ENCODE data around the gene WNT7B. TPM values are rescaled to one million over a fixed set of nuclear protein-coding genes. Genes with fewer than 3 reads are reported as not detected.

WNT7B gene
- total RNA-seq, 1 experiment from 2014 or later = 0.33 TPM

- TF ChIP-seq ZBTB21 (CRISPR knock-in tag; IDR thresholded peaks at IDR 0.05; ENCODE audit: borderline replicate concordance) (no peak), E2F5 (CRISPR knock-in tag; IDR thresholded peaks at IDR 0.05) (no peak), ZNF263 (CRISPR knock-in tag; IDR thresholded peaks at IDR 0.05; ENCODE audit: low read depth) (no peak), IRF2 (CRISPR knock-in tag; IDR thresholded peaks at IDR 0.05; ENCODE audit: borderline replicate concordance, low read depth) (no peak), NFE2L1 (CRISPR knock-in tag; IDR thresholded peaks at IDR 0.05) (no peak), FOXP1 (CRISPR knock-in tag; IDR thresholded peaks at IDR 0.05; ENCODE audit: borderline replicate concordance) (no peak), ZNF396 (CRISPR knock-in tag; IDR thresholded peaks at IDR 0.05; ENCODE audit: borderline replicate concordance) (no peak)
These were observed 49.9 kb downstream of the WNT7B start (continued) for GRCh38 chr22:45927059-45927458.

- Mint-ChIP-seq H3K4me3 (no peak overlapping the region), H3K27ac (peak overlapping the region; percentile 23; the same call in 1 of the 2 replicates), H3K4me1 (no peaks in the 10 kb centered on the region), H3K27me3 (ENCODE audit: low read depth) (no peaks in the 10 kb centered on the region), H3K9me3 (no peaks in the 10 kb centered on the region), H3K36me3 (no peaks in the 10 kb centered on the region)
- POLR2A ChIA-PET = no interaction called here
- TF ChIP-seq CREM (CRISPR knock-in tag; IDR thresholded peaks at IDR 0.05) (no peak), STAT6 (CRISPR knock-in tag; conservative IDR thresholded peaks at IDR 0.05; ENCODE audit: low read depth) (no peak), FOXK1 (CRISPR knock-in tag; IDR thresholded peaks at IDR 0.05) (no peak), EMX1 (CRISPR knock-in tag; IDR thresholded peaks at IDR 0.05) (no peak)
- no peak for ATAC-seq
- CTCF ChIA-PET = no interaction called here
- DNase-seq (ENCODE audit: low spot score) = no peak
These were observed 50.5 kb downstream of the WNT7B start for GRCh38 chr22:45926433-45926832.

GRCh38 chr22:45925811-45926351, 51.1 kb downstream of the WNT7B start:
- no peak for DNase-seq (ENCODE audit: low spot score)
- H3K4me3 Mint-ChIP-seq = no peak overlapping the region
- H3K4me1 Mint-ChIP-seq = no peaks in the 10 kb centered on the region
- H3K27me3 Mint-ChIP-seq (ENCODE audit: low read depth) = no peaks in the 10 kb centered on the region
- H3K27ac Mint-ChIP-seq = no peak overlapping the region
- H3K9me3 Mint-ChIP-seq = no peaks in the 10 kb centered on the region
- TF ChIP-seq NFATC4 (CRISPR knock-in tag; IDR thresholded peaks at IDR 0.05) = no peak
- TF ChIP-seq ZNF138 (CRISPR knock-in tag; conservative IDR thresholded peaks at IDR 0.05) = no peak
- TF ChIP-seq ZNF317 (CRISPR knock-in tag; IDR thresholded peaks at IDR 0.05; ENCODE audit: borderline replicate concordance, low read depth) = no peak
- H3K36me3 Mint-ChIP-seq = no peaks in the 10 kb centered on the region
- ATAC-seq = no peak
- POLR2A ChIA-PET = no interaction called here
- CTCF ChIA-PET = interaction anchor here (1.0 to 1.4 kb wide), 2 partner anchors 11 to 15 kb away, joined by 3 to 4 read pairs; no protein-coding TSS in a partner anchor

GRCh38 chr22:45923835-45924234, 53.1 kb downstream of the WNT7B start:
- H3K9me3 Mint-ChIP-seq = no peaks in the 10 kb centered on the region
- CTCF ChIA-PET = interaction anchor here (0.8 to 2.1 kb wide), 4 partner anchors 43 to 193 kb away, joined by 3 to 6 read pairs (median 4); no protein-coding TSS in a partner anchor
- H3K4me1 Mint-ChIP-seq = no peaks in the 10 kb centered on the region
- H3K36me3 Mint-ChIP-seq = no peaks in the 10 kb centered on the region
- no peak for DNase-seq (ENCODE audit: low spot score)
- ATAC-seq = no peak
- H3K27ac Mint-ChIP-seq = no peak overlapping the region
- no peak overlapping the region for H3K4me3 Mint-ChIP-seq
- no peaks in the 10 kb centered on the region for H3K27me3 Mint-ChIP-seq (ENCODE audit: low read depth)
- TF ChIP-seq ZNF219 (CRISPR knock-in tag; IDR thresholded peaks at IDR 0.05; ENCODE audit: borderline replicate concordance) (no peak), OVOL2 (CRISPR knock-in tag; IDR thresholded peaks at IDR 0.05; ENCODE audit: borderline replicate concordance) (no peak), E2F5 (CRISPR knock-in tag; IDR thresholded peaks at IDR 0.05) (no peak), MLX (CRISPR knock-in tag; IDR thresholded peaks at IDR 0.05) (no peak), ZNF416 (CRISPR knock-in tag; IDR thresholded peaks at IDR 0.05) (no peak), ZNF263 (CRISPR knock-in tag; IDR thresholded peaks at IDR 0.05; ENCODE audit: low read depth) (no peak), NFE2L1 (CRISPR knock-in tag; IDR thresholded peaks at IDR 0.05) (no peak), ZNF281 (CRISPR knock-in tag; IDR thresholded peaks at IDR 0.05) (no peak), ATF3 (CRISPR knock-in tag; conservative IDR thresholded peaks at IDR 0.05) (no peak), ZNF232 (CRISPR knock-in tag; IDR thresholded peaks at IDR 0.05) (no peak), TEAD4 (CRISPR knock-in tag; IDR thresholded peaks at IDR 0.05) (no peak)
- POLR2A ChIA-PET = no interaction called here
